Keratinocyte (primary cell): ENCODE data around the gene MYO15B. TPM values are rescaled to one million over a fixed set of nuclear protein-coding genes. Genes with fewer than 3 reads are reported as not detected.

Experiments used
- DNase-seq: peaks from one replicate; pipeline ENCODE4 v3.0.0-alpha.2; 2011; ENCODE audit warnings: low read depth, missing footprints, low spot score
- FAIRE-seq: peaks from 2 replicates; lab custom pipeline; 2011; peaks lifted over from hg19 to GRCh38; lab: Jason Lieb, UNC
- H2AFZ ChIP-seq: 2 replicates; pipeline ENCODE4 v1.6.0; 2012; ENCODE audit warnings: low read length, control low read depth, inconsistent platforms; ENCODE audit not compliant: control insufficient read depth
- H3K27ac ChIP-seq: 2 replicates; pipeline ENCODE4 v1.5.1; 2011; ENCODE audit warnings: low read length; ENCODE audit not compliant: control insufficient read depth, insufficient read depth
- H3K27me3 ChIP-seq: 3 replicates; pipeline ENCODE4 v1.6.0; 2011; ENCODE audit warnings: low read length; ENCODE audit not compliant: control insufficient read depth, insufficient read depth; ENCODE audit errors: extremely low read depth
- H3K36me3 ChIP-seq, 2 experiments: 2 replicates in 1 of 2; 3 replicates in 1 of 2; pipeline ENCODE4 v1.5.1; 2011; ENCODE audit warnings: low read length in 2 of 2, mild to moderate bottlenecking in 1 of 2; ENCODE audit not compliant: control insufficient read depth in 2 of 2, insufficient read depth in 2 of 2; ENCODE audit errors: extremely low read depth in 1 of 2
- H3K4me1 ChIP-seq: 3 replicates; pipeline ENCODE4 v1.5.1; 2011; ENCODE audit warnings: low read length; ENCODE audit not compliant: control insufficient read depth, insufficient read depth; ENCODE audit errors: extremely low read depth
- H3K4me2 ChIP-seq: 3 replicates; pipeline ENCODE4 v1.6.0; 2011; ENCODE audit warnings: low read depth, low read length; ENCODE audit not compliant: control insufficient read depth, insufficient read depth; ENCODE audit errors: extremely low read depth
- H3K4me3 ChIP-seq, 3 experiments: fragments of 200-600 bp in 1 of 3; sonication (generic) in 1 of 3; 2 replicates in 2 of 3; 3 replicates in 1 of 3; pipeline ENCODE4 v1.5.1; 2011 to 2016; ENCODE audit warnings: low read length in 3 of 3, mild to moderate bottlenecking in 3 of 3, control low read depth in 2 of 3, inconsistent platforms in 1 of 3, low read depth in 1 of 3, mixed read lengths in 1 of 3, mixed run types in 1 of 3, moderate library complexity in 1 of 3; ENCODE audit not compliant: control insufficient read depth in 2 of 3, insufficient read depth in 2 of 3; ENCODE audit errors: extremely low read depth in 1 of 3
- H3K79me2 ChIP-seq: 2 replicates; pipeline ENCODE4 v1.6.0; 2012; ENCODE audit warnings: low read length; ENCODE audit not compliant: control insufficient read depth, insufficient read depth
- H3K9ac ChIP-seq: 3 replicates; pipeline ENCODE4 v1.6.0; 2011; ENCODE audit warnings: low read length; ENCODE audit not compliant: control insufficient read depth, insufficient read depth; ENCODE audit errors: extremely low read depth
- H3K9me1 ChIP-seq: 3 replicates; pipeline ENCODE4 v1.6.0; 2011; ENCODE audit warnings: low read length; ENCODE audit not compliant: control insufficient read depth, insufficient read depth; ENCODE audit errors: extremely low read depth
- H3K9me3 ChIP-seq: 2 replicates; pipeline ENCODE4 v1.5.1; 2012; ENCODE audit warnings: low read depth, low read length; ENCODE audit not compliant: control insufficient read depth
- H4K20me1 ChIP-seq: 3 replicates; pipeline ENCODE4 v1.6.0; 2011; ENCODE audit warnings: low read length; ENCODE audit not compliant: control insufficient read depth, insufficient read depth; ENCODE audit errors: extremely low read depth
- CTCF ChIP-seq, 3 experiments: IDR thresholded peaks in 1 of 3; conservative IDR thresholded peaks in 1 of 3; optimal IDR thresholded peaks in 1 of 3; 2 replicates in 2 of 3; 3 replicates in 1 of 3; pipeline versions ENCODE3 to v1.5.1; 2011; ENCODE audit warnings: low read length in 3 of 3, mild to moderate bottlenecking in 3 of 3, moderate library complexity in 2 of 3, control low read depth in 1 of 3, inconsistent platforms in 1 of 3; ENCODE audit not compliant: insufficient read depth in 2 of 3; ENCODE audit errors: extremely low read depth in 1 of 3
- EZH2 ChIP-seq: IDR thresholded peaks from one replicate; pipeline ENCODE4 v1.6.1; 2012; ENCODE audit warnings: inconsistent platforms, mild to moderate bottlenecking, low read length, moderate library complexity
- dilution Hi-C: fragments of 300-500 bp; cut with MboI; formaldehyde crosslinking; loops from one replicate; pipeline ENCODE4 v1.7.0; 2020; ENCODE audit warnings: low sequenced_read_pairs; ENCODE audit not compliant: extremely low pct_ligation_motif_present
- polyA plus RNA-seq, 5 experiments: library from polyadenylated mRNA; depleted of rRNA in 3 of 5; stranded (reverse) in 3 of 5; stranded (forward) in 1 of 5; unstranded in 1 of 5; fragments of >200 nt; gene quantifications; 1 replicate in 1 of 5; 2 replicates in 3 of 5; 3 replicates in 1 of 5; pipeline versions ENCODE4 v1.2.1 to v1.2.3, GENCODE V29; 2011 to 2012; ENCODE audit warnings: missing spikeins in 2 of 5, low read depth in 1 of 5, low replicate concordance in 1 of 5

MYO15B gene
- polyA plus RNA-seq, 1 donor (not counting 4 experiments of a cell fraction or from before 2014, with no cell fraction given), result 0.14 TPM

GRCh38 chr17:75627094-75627493 lies 39.5 kb downstream of the MYO15B start:
- TF ChIP-seq EZH2 (no peak), CTCF (optimal IDR thresholded peaks at IDR 0.05 in 1 of 3, IDR thresholded peaks at IDR 0.05 in 1 of 3, conservative IDR thresholded peaks at IDR 0.05 in 1 of 3; ENCODE audit: extremely low read depth in 1 of 3, insufficient read depth in 2 of 3, low read length in 3 of 3) (no peak)
- H2AFZ ChIP-seq, result no peak overlapping the region
- H3K9me1 ChIP-seq, result no peaks in the 10 kb centered on the region
- no peaks in the 10 kb centered on the region for H3K9me3 ChIP-seq
- peaks cover 8 to 11% of the 10 kb centered on the region in 2 experiments for H3K36me3 ChIP-seq
- DNase-seq (no peak), FAIRE-seq (no peak)
- H3K27me3 ChIP-seq, result no peaks in the 10 kb centered on the region
- H3K4me1 ChIP-seq, result no peaks in the 10 kb centered on the region
- no peaks in the 10 kb centered on the region for H3K79me2 ChIP-seq
- no peak overlapping the region for H3K27ac ChIP-seq
- H3K9ac ChIP-seq, result no peak overlapping the region
- H3K4me2 ChIP-seq, result no peak overlapping the region
- no peak overlapping the region for H3K4me3 ChIP-seq
- H4K20me1 ChIP-seq, result no peaks in the 10 kb centered on the region
- dilution Hi-C loops, result no loop called here

GRCh38 chr17:75628425-75628824 lies 40.8 kb downstream of the MYO15B start:
- no peak for TF ChIP-seq EZH2
- TF ChIP-seq CTCF (optimal IDR thresholded peaks at IDR 0.05 in 1 of 3, IDR thresholded peaks at IDR 0.05 in 1 of 3, conservative IDR thresholded peaks at IDR 0.05 in 1 of 3; ENCODE audit: extremely low read depth in 1 of 3, insufficient read depth in 2 of 3, low read length in 3 of 3), result no peak
- DNase-seq, result no peak
- H3K4me1 ChIP-seq, result peaks cover 6% of the 10 kb centered on the region
- no peak overlapping the region for H3K4me3 ChIP-seq
- H3K9me3 ChIP-seq, result no peaks in the 10 kb centered on the region
- H3K36me3 ChIP-seq, result peaks cover 8 to 11% of the 10 kb centered on the region in 2 experiments
- dilution Hi-C loops, result no loop called here
- peaks cover 3% of the 10 kb centered on the region for H4K20me1 ChIP-seq
- FAIRE-seq, result no peak
- H3K27ac ChIP-seq, result no peak overlapping the region
- no peak overlapping the region for H3K4me2 ChIP-seq
- no peak overlapping the region for H2AFZ ChIP-seq
- no peak overlapping the region for H3K9ac ChIP-seq
- no peaks in the 10 kb centered on the region for H3K79me2 ChIP-seq
- H3K9me1 ChIP-seq, result no peaks in the 10 kb centered on the region
- H3K27me3 ChIP-seq, result no peaks in the 10 kb centered on the region
